GM12878 (cell line): Measurements from ENCODE around the gene ISM1. TPM values are rescaled to one million over a fixed set of nuclear protein-coding genes. Genes with fewer than 3 reads are reported as not detected.

Experiments
- polyA plus RNA-seq, 11 experiments: library from polyadenylated mRNA; depleted of rRNA in 4 of 11; unstranded in 6 of 11; stranded (reverse) in 5 of 11; fragments of >200 nt; fragmentation: Nextera tagmentation in 4 of 11; fragmentation: Illumina TruSeq in 1 of 11; extraction: Ambion mirVana in 4 of 11; extraction: Trizol in 1 of 11; gene quantifications; 1 replicate in 1 of 11; 2 replicates in 10 of 11; pipeline versions ENCODE4 v1.2.1 to v1.2.3, GENCODE V29; 2011 to 2016; ENCODE audit warnings: inconsistent platforms in 2 of 11, missing spikeins in 2 of 11, low read depth in 1 of 11
- total RNA-seq, 4 experiments: library from RNA; depleted of rRNA in 3 of 4; stranded (reverse); fragments of >200 nt in 3 of 4; fragmentation: Illumina TruSeq in 1 of 4; extraction: Trizol in 1 of 4; gene quantifications; 2 replicates each; pipeline versions ENCODE4 v1.2.1 to v1.2.3, GENCODE V29; 2013 to 2021

Gene ISM1
- total and polyA plus RNA-seq, 10 of the 15 experiments (the other 5 are each of a cell fraction or from before 2014, with no cell fraction given): 0.01 to 0.03 TPM; not detected in 8

Other genes starting within 250 kb of the ISM1 start
- 0.06 and 0.11 TPM in 2 replicates for gene SPTLC3, start 212.3 kb upstream of the ISM1 start, total RNA-seq (2014; rRNA removed)
- not detected in 2 replicates for gene SPTLC3, start 212.3 kb upstream of the ISM1 start, total RNA-seq (2014; rRNA removed; fragmentation: Illumina TruSeq; extraction: Trizol)
- gene SPTLC3, start 212.3 kb upstream of the ISM1 start, total RNA-seq (2021): 0.05 TPM in 1 of 2 replicates, not detected in the other
- 0.04 and 0.06 TPM in 2 replicates for gene SPTLC3, start 212.3 kb upstream of the ISM1 start, polyA plus RNA-seq (2011; rRNA removed)
- gene SPTLC3, start 212.3 kb upstream of the ISM1 start, polyA plus RNA-seq (2014; fragmentation: Illumina TruSeq; extraction: Trizol): 0.05 TPM in 1 of 2 replicates, not detected in the other
- not detected for gene SPTLC3, start 212.3 kb upstream of the ISM1 start, polyA plus RNA-seq (2014; fragmentation: Nextera tagmentation; extraction: Ambion mirVana)
- gene SPTLC3, start 212.3 kb upstream of the ISM1 start, polyA plus RNA-seq (2014; rRNA removed): 0.29 TPM in 1 of 2 replicates, not detected in the other
- not detected for gene SPTLC3, start 212.3 kb upstream of the ISM1 start, polyA plus RNA-seq (2016; fragmentation: Nextera tagmentation; extraction: Ambion mirVana)